NCI-H526 treated with DMSO at 0.1 percent for 48 hours (cell line): Measurements from ENCODE around the gene TMCC2.
A peak's percentile ranks its signal among the peaks of the same experiment; 100 is the strongest.

Source experiments
- DNase-seq: peaks from one replicate; lab custom pipeline; 2025; lab: John Stamatoyannopoulos, UW

Gene TMCC2

GRCh38 chr1:205303247-205303888 is 75.6 kb downstream of the TMCC2 start:
- DNase-seq = no peak

GRCh38 chr1:205304046-205304694 is 76.4 kb downstream of the TMCC2 start:
- DNase-seq = no peak

GRCh38 chr1:205304695-205305070 is 76.9 kb downstream of the TMCC2 start:
- DNase-seq = no peak

- no peak for DNase-seq
Observed at GRCh38 chr1:205306929-205307566, 79.3 kb downstream of the TMCC2 start.

- DNase-seq = no peak
Observed at GRCh38 chr1:205309741-205310140, 82.0 kb downstream of the TMCC2 start.

- no peak for DNase-seq
Observed at GRCh38 chr1:205310976-205311704, 83.4 kb downstream of the TMCC2 start.

GRCh38 chr1:205312866-205313562 is 85.3 kb downstream of the TMCC2 start:
- DNase-seq = no peak

- DNase-seq = no peak
Observed at GRCh38 chr1:205313563-205314308, 86.0 kb downstream of the TMCC2 start.

- DNase-seq = no peak
Observed at GRCh38 chr1:205315008-205315618, 87.4 kb downstream of the TMCC2 start.

GRCh38 chr1:205316161-205316566 is 88.4 kb downstream of the TMCC2 start:
- DNase-seq = no peak

GRCh38 chr1:205317311-205317917 is 89.7 kb downstream of the TMCC2 start:
- peak; percentile 5 for DNase-seq

GRCh38 chr1:205318231-205318991 is 90.7 kb downstream of the TMCC2 start:
- peak; percentile 69 for DNase-seq

GRCh38 chr1:205319081-205320018 is 91.6 kb downstream of the TMCC2 start:
- no peak for DNase-seq

GRCh38 chr1:205321162-205321958 is 93.6 kb downstream of the TMCC2 start, which contains the start of gene NUAK2:
TSS of gene NUAK2 (minus strand) at chr1:205321745. CDS start at chr1:205321628, 117 bp downstream.
- peak; percentile 56 for DNase-seq

- no peak for DNase-seq
Observed at GRCh38 chr1:205321959-205322283, 94.2 kb downstream of the TMCC2 start.
